Iris pigment epithelial cell (primary cell): Measurements from ENCODE around the gene LHFPL2.
A peak's percentile ranks its signal among the peaks of the same experiment; 100 is the strongest.
"Not testable (repeated sequence)": the region's sequence is repeated elsewhere in the genome, so short reads cannot be mapped to it uniquely, and the experiment has no call there.

Experiments used
- DNase-seq: peaks from one replicate; pipeline ENCODE4 v3.0.0-alpha.2; 2011; ENCODE audit warnings: low read depth

LHFPL2 gene, protein sequence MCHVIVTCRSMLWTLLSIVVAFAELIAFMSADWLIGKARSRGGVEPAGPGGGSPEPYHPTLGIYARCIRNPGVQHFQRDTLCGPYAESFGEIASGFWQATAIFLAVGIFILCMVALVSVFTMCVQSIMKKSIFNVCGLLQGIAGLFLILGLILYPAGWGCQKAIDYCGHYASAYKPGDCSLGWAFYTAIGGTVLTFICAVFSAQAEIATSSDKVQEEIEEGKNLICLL

DNA sequence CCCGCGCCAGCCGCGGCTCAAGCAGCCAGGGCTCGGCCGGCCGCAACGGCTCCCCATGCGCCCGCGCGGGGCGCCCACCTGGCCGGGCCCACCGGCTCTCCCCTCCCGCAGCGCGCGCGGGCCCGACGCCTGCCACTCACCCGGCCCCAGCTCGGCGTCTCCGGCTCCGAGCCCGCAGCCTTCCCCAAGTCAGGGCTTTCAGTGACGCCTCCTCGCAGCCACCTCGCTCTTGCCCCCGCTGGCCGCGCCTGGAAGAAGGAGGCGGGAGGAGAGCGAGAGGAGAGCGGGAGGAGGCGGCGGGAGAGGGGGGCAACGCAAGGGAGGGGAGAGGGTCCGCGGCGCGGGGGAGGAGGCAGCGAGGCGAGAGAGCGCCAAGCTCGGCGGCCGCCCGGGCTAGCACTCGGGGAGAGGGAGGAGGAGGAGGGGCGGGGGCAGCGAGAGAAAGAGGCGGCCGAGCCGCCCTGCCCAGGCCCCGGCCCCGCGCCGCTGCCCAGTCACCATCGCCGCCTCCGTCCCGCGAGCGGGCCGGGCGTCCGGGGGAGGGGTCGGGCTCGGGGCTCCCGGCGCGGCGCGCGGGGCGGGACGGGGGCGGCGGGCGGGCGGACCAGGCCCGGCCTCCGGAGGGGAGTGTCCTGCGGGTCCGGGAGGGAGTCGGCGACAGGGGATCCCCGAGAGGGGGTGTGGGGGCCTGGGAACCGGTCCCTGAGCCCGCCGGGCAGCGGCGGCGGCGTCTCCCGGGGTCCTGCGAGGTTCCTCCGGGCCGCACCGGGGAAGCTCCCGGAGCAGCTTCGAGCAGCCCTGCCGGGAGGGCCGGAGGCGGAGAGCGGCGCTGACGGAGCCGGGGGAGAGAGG is at the start of gene LHFPL2:
Gene LHFPL2, minus strand, starts transcription at position 414 of the 852 bp plus-strand sequence. CDS start 138,559 bp downstream, outside the sequence.
- DNase-seq: peak; percentile 71

DNA sequence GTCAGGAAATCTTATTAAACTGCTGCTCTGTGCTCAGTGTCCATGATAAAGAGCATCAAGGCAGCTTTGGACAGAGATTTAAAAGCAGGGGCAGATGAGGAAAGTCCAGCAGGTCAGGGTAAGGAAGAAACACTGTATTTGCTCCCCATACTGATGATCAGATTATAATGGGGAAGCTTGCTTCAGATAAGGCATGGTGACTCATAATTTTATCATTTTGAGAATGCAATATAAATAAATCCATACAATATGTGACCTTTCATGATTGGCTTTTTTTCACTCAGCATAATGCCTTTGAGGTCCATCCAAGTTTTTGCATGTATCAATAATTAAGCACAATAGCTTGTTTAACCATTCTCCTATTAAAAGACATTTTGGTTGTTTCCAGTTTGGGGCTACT is 48.1 kb upstream of the LHFPL2 start:
- DNase-seq: peak; percentile 42

DNA sequence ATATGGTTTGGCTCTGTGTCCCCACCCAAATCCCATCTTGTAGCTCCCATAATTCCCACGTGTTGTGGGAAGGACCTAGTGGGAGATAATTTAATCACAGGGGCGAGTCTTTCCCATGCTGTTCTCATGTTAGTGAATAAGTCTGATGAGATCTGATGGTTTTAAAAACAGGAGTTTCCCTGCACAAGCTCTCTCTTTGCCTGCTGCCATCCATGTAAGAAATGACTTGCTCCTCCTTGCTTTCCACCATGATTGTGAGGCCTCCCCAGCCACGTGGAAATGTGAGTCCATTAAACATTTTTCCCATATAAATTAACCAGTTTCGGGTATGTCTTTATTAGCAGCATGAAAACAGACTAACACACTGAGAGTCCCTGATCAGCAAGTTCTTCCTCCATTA is 47.5 kb upstream of the LHFPL2 start:
- not testable (repeated sequence) for DNase-seq

DNA sequence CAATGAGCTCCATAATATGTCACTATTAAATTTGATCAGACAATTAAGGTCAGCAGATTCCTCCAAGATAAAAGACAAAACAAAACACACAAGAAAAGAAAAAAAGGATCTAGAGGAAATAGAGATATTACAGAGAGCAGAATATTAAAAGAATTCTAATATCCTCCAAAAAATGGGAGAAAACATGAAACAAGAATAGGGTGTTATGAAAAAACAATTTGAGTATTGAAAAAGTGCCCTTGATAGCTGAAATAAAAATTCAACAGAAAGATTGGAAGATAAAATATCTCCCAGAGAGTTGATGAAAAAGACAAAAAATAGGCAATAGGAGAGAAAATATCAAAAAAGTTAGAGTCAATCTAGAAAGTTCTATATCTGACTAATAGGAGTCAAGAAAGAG is 44.8 kb upstream of the LHFPL2 start:
- no peak for DNase-seq

DNA sequence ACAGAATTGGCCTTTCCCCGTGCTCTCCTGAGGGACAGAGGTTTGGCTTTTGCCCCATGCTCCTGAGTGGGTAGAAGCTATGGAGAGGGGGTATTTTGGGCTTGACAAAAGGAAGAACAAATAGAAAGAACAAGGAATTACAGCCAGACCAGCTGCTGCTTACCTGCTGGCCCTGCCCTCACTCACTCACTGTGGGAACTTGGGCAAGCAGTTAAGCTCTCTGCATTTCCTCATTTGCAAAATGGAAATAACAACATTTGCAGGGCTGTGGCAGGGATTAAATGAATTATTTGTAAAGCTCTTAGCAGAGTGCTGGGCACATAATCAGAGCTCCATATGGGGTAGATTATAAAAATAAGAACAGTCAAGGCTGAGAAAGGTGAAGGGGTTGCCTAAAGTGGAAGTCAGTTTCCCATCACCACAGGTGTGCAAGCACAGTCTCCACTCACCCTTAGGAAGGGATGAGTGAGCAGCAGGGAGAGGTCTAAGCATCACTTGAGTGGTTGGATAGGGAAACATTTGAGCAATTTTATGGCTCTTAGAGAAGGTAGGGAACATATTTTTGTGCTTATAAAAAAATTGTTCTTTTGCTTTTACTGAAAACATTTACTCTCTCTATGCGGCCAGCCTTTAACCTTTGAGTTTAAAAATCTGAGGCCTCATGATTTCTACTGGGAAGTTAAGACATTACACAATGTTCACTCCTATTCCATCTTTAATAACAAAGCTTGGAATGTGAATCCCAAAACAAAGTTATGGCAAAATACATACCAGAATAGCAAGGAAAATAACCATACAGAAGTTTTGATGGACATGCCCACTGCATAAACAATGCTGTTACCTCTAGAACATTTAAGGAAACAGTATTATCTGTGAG is 42.8 kb upstream of the LHFPL2 start:
- DNase-seq: no peak

DNA sequence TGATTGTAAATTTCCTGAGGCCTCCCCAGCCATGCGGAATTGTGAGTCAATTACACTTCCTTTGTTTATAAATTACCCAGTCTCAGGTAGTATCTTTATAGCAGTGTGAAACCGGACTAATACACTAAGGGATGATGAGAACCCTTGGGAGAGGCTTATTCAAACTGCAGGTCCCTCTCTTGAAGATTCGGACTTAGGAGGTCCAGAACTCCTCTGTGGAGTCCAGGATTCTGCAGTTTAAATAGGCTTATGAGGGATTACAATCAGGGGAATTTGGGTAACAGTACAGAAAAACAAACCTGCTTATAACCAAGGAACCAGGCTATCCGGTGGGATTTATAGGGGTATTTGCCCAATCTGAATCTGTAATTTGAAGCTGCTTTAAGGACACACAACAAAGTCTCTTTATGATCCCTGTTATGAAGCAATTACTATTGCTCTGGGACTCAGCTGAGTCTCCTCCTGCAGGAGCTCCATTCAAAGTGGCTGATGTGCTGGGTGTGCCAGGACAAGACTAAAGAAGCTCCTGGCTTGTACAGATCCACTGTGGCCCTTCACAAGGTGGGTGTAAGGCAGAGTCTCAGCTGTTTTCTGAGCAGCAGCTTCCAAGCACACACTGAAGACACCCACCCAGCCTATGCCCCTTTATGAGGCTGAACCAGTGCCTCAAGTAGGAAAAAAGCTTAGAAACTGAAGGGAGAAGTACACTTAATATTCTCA is 41.8 kb upstream of the LHFPL2 start:
- no peak for DNase-seq

DNA sequence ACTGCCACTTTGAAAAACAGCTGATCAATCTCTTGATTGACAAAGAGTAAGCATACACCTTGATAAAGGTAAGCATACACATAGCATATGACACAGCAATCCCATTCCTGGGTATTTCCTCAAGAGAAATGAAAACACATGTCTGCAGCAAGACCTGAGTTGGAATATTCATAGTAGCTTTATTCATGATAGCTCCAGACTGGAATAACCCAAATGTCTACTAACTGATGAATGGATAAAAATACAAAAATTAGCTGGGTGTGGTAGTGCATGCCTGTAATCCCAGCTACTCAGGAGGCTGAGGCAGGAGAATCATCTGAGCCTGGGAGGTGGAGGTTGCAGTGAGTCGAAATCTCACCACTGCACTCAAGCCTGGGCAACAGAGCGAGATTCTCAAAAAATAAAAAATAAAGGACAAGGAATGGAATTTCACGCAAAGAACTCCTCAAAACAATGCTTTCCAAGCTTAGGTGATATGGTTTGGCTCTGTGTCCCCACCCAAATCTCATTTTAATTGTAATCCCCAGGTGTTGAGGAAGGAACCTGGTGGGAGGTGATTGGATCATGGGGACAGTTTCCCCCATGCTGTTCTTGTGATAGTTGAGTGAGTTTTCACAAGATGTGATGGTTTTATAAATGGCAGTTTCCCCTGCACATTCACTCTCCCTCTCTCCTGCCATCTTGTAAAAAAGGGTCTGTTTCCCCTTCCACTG is 41.1 kb upstream of the LHFPL2 start:
- DNase-seq: no peak

DNA sequence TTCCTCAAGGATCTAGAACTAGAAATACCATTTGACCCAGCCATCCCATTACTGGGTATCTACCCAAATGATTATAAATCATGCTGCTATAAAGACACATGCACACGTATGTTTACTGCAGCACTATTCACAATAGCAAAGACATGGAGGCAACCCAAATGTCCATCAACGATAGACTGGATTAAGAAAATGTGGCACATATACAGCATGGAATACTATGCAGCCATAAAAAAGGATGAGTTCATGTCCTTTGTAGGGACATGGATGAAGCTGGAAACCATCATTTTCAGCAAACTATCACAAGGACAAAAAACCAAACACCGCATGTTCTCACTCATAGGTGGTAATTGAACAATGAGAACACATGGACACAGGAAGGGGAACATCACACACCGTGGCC is 38.9 kb upstream of the LHFPL2 start:
- not testable (repeated sequence) for DNase-seq

DNA sequence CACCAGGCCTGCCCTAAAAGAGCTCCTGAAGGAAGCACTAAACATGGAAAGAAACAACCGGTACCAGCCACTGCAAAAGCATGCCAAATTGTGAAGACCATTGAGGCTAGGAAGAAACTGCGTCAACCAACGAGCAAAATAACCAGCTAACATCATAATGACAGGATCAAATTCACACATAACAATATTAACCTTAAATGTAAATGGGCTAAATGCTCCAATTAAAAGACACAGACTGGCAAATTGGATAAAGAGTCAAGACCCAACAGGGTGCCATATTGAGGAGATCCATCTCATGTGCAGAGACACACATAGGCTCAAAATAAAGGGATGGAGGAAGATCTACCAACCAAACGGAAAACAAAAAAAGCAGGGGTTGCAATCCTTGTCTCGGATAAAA is 35.3 kb upstream of the LHFPL2 start:
- DNase-seq: not testable (repeated sequence)

DNA sequence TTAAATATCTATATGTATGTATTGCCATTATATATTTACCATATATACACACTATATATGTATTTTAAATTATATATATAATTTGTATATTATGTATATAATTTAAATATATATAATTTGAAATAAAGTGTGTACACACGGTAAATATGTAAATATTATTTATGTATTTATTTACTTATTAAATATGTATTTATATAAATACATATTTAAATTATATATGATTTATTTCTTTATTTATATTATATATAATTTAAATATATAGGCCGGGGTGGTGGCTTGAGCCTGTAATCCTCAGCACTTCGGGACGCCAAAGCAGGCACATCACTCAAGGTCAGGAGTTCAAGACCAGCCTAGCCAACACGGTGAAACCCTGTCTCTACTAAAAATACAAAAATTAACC is 31.3 kb upstream of the LHFPL2 start:
- DNase-seq: no peak

DNA sequence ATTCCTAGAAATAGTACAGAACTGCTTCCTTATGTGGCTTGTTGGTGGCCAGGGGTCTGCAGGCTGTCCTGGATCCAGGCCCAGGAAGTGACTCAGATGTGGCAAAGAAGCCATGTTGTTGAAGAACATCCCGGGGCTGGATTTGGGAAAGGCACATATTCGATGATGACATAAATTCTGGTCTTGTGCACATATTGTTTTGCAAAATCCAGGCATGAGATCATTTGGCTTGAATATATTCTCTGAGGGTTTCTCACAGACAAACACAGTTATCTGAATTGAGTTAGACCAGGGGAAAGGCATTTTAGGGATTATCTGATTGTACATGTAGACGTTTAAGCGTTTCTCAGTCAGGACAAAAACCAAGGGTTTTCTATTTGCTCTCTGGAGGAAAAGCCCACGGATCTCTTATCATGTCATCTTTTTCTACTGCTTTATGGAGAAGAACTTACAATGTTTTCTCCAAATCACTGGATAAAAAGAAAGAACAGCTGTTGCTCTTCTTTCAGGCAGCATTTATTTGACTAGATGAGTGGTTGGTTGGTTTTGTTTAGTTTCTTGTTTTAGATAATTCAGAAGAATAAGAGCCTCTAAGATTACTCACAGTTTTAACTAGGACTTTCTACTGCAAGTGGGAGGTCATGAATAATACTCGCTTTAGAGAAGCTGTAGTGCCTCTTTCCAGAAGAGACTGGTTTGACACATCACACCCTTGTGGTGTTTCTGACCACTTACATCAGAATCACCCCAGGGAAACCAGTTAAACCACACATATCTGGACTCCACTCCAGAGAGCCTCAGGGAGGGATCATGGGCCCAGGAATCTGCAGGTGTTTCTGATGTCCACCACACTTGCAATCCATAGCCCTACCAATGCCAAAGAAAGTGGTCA is 29.5 kb upstream of the LHFPL2 start:
- DNase-seq: peak; percentile 97

DNA sequence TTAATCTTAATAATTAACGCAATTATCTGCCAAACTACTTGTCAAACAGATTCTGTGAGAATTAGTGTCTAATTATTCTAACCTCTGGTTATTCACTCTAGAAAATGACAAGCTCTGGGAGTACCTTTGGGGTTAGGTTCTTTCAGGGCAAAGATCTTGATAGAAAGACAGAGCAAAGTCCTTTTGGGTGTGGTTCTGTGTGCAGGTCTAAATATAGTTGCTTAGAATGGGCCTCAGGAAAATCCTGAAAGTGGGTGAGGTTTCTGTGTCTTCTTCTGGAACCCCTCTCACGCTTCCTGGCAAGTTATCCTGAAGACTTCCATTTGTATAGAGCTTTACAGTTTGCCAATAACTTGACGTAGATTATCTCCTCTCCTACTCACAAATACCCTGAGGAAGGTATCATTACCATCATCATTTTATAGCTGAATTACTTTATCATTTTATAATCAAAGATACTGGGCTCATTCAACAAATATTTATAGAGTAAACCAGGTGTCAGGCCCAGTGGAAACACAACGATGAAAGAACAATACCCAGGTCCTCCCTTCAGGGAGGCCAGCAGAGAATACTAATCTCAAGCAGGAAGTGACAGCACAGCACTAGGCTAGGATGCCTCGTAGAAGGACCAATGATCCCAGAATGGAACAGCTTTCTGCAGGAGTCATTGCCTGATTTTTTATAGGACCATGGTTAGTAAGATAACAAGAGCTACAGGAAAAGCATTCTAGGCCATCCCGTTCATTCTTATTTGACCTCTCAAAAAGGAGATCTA is 27.6 kb upstream of the LHFPL2 start:
- DNase-seq: no peak

DNA sequence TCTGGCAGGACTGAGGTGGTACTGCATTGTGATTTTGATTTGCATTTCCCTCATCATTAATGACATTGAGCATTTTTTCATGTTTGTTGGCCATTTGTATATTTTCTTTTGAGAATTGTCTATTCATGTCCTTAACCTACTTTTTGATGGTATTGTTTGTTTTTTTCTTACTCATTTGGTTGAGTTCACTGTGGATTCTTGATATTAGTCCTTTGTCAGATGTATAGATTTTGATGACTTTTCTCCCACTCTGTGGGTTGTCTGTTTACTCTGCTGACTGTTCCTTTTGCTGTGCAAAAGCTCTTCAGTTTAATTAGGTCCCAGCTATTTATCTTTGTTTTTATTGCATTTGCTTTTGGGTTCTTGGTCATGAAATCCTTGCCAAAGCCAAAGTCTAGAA is 25.3 kb upstream of the LHFPL2 start:
- not testable (repeated sequence) for DNase-seq

DNA sequence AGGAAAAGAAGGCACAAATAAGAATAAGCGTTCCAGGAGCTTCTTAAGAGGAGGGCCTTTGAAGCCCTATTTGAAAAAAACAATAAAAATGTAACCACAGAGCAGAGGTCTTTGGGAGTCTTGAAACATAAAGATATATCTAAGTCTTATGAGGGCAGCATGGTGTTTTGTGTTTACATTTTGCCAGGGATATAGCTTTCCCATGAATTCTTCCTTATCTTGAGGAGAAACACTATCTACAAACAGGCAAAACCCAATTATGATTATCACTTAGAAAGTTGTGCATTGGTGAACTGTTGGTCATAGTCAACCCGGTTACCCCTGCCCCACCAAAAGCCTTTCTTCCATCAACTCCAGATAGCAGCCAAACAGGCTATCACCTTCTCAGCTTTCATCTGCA is 23.6 kb upstream of the LHFPL2 start:
- no peak for DNase-seq

DNA sequence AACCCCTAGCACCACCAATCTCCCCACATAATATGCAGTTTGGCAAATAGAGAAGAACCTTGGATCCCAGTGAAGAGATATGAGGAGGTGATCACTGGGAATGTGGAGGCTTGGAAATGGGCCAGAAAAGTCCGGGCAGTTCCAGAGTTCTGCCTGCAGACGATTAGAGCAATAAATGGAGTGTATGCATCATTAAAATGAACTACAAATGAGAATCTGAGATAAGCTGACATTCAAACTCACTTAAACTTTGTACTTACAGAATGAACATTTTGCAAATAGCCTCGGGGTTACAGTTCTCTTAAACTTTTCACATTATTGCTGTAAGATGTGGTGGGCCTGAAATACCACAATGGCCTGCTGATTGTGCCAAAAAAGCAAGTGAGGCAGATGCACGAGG is 23.0 kb upstream of the LHFPL2 start:
- no peak for DNase-seq

DNA sequence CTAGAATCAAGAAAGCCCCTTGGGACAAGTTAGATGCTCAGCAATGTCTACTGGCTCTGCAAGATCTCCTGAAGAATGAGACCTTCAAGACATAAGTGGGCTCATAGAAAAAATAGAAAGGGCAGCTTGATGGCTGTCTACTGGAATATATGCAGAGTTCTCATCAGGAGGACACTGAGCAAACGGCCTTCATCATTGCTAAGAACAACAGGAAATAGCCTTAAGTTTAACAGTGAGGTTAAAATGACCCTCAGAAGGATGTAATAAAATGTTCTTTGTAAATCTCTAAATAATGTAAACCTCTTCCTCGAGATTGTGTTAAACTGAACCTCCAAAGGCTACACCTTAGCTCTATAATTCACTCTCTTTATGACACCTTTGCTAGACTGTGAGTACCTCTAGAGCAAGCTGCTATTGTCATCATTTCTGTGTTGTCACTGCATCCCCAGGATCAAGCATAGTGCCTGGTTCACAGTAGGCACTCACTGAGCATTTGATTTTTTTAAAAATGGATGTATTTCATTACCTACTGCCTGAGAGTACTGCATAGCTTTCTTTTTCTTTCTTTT is 22.2 kb upstream of the LHFPL2 start:
- DNase-seq: no peak

DNA sequence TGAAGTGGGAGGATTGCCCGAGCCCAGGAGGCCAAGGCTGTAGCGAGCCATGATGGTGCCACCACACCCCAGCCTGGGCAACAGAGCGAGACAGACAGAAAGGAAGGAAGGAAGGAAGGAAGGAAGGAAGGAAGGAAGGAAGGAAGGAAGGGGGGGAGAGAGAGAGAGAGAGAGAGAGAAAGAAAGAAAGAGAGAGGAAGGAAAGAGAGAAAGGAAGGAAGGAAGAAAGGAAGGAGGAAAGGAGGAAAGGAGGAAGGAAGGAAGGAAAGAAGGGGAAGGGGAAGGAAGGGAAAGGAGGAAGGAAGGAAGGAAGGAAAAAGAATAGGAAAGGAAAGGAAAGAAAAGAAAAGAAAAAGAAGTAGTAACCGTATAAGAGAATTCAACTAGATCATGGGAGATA is 20.8 kb upstream of the LHFPL2 start:
- no peak for DNase-seq

DNA sequence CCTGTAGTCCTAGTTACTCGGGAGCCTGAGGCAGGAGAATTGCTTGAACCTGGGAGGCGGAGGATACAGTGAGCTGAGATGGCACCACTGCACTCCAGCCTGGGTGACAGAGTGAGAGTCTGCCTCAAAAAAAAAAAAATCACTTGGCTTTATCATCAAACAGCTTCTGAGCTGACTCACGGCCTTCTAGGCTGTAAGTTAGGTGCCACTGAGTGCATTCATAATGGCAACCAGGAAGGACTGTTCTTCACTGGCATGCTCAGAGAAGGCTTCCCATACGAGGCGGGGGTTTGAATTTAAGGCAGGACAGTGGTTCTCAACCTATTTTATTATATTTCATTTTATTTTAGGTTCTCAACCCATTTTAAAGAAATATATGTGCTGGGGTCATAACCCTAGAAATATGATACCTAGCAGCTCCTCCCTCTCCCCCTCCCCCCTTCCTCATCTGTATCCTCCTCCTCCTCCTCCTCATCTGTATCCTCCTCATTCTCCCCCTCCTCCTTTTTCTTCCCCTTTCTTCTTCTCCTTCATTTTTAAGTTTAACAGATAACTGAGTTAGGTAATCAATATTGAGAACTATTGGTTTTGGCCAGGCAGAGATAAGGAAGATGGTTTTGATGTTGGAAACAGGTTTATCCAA is 19.0 kb upstream of the LHFPL2 start:
- peak; percentile 40 for DNase-seq

DNA sequence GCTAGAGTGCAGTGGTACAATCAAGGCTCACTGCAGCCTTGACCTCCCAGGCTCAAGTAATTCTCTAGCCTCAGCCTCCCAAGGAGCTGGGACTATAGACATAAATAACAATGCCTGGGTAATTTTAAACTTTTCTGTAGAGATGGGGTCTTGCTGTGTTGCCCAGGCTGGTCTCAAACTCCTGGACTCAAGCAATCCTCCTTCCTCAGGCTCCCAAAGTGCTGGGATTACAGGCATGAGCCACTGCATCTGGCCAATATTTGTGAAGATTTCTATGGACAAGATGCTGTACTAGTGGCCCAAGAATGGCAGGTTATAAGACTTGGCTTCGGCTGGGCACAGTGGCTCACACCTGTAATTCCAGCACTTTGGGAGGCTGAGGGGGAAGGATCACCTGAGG is 18.4 kb upstream of the LHFPL2 start:
- not testable (repeated sequence) for DNase-seq
